Ramos (cell line): ENCODE measurements around the gene CDH10.

Experiments
- in situ Hi-C: fragments of 300-500 bp; cut with MboI; formaldehyde crosslinking; loops from one replicate; pipeline ENCODE4 v1.14.3; 2022; ENCODE audit warnings: low sequenced_read_pairs; ENCODE audit not compliant: unreplicated experiment

Gene CDH10

DNA sequence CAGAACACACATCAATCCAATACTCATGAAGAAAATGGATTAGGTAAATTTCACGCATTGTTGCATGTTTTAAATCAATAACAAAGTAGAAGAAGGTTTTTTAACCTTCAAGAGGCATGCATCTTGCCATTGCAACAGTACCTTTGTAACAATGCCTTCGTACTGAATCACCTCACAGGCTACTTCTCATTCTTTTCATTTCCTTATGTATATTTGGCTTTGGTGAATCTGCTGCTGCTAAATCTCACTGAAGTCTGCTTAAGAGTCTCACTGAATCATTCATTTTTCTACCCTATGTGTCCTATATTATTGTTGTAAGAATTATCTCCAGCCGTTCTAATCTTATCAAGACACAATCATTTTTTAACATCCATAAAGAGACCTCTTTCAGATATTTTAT is 152.5 kb downstream of the CDH10 start:
- in situ Hi-C loops = no loop called here

DNA sequence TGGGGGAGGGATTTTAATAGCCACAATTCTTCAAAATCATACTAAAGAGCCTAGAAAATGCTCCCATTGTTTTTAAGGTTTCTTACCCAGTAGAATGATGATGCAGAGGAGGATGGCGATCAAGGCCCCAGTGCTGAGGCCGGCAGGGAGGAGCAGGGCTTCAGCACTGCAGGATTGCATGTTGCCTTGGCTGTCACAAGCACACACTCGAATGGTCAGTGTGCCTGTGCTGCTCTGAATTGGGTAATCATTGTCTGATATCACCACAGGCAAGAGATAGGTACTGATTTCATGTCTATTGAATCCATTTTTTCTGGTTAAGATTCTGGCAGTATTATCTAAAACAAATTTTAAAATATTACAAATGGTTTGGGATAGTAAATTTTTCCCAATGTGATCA is 153.3 kb downstream of the CDH10 start:
- in situ Hi-C loops = no loop called here

DNA sequence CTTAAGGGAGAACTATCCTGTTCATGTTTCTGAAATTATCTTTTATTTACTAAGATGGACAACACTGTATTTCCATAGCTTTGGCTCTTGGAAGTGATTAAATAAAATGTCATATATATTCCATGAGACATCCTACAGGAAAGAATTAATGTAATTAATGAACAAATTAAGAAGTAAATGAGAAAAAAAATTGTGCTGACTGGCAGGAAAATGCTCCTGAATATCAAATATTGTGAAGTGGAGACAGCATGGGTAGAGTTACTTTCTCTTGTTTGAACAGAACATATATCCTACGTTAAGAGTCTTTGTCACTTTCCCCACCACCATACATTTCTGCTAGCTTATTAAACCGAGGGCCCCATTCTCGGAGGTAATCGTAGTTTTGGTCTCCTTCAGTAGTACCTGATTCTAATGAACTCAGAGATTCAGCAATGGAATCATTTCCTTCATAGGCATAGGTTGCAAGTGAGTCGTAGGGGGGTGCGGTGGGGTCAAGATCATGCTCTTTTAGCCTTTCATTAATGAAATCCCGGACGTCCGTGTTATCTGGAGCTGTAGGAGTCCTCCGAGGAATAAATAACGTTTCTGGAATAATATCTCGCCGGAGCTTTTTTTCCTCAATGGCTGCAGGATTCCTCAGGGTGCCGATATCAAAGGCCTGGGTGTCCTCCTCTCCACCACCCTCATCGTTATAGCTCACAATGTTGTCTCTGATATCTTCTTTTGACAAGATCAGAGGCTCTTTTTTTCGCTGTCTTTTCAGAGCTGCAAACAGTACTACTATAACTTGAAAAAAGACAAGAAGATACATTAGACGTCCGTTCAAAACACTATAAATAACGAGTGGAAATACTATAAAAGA is 157.2 kb downstream of the CDH10 start:
- in situ Hi-C loops = no loop called here

DNA sequence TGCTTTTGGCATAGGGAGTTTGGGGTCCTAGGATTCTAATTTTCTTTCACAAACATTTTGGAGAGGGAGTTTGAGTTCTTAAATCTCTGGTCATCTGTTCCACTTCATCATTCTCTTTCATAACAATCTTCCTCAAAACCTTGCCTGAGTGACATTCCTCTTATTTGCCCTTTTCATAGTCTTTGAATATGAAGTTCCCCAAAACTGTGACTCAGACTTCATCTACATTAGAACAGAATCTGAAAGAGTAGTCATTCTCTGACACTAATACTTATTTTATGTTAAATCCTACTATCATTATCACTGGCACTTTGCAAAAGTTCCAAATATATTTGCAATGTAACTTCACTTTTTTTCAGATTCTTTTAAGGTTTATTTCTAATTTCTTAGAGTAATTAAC is 163.8 kb downstream of the CDH10 start:
- in situ Hi-C loops = no loop called here

DNA sequence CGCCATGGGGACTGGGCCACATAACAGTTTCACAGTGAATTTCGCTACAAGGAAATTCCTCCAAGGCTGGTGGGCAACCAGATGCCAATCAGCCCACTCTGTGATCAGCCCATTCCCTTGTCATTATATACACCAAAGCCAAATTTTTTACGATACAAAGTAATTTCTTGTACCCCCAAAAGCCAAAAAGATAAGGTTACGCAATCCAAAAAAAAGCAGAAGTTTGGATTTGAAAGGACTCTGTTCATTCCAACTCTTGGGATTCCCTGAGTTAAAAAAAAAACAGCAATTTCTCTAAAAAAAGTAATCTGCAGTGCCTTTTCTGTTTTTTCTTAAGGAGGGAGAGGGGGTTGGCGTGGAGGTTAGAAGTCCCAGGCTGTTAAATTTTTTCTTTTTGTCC is 166.8 kb downstream of the CDH10 start:
- in situ Hi-C loops = no loop called here

DNA sequence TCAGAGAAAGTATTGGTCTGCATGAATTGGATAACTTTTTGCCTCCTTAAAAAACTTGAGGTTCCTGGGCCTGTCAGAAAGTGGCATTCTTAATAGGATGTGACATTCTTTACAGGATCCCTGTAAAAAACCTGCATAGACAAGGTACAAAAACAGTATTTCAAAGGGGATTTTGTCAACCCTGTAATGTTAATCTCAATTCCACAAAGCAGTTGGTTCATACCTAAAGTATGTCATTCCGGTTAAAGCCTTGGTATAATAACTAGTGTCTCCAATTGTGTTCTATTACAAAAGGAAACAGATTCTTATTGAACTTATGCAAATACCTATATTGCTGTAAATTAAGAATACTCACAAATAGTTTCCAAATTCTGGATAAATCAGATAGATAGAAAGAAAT is 169.7 kb downstream of the CDH10 start:
- in situ Hi-C loops = no loop called here

DNA sequence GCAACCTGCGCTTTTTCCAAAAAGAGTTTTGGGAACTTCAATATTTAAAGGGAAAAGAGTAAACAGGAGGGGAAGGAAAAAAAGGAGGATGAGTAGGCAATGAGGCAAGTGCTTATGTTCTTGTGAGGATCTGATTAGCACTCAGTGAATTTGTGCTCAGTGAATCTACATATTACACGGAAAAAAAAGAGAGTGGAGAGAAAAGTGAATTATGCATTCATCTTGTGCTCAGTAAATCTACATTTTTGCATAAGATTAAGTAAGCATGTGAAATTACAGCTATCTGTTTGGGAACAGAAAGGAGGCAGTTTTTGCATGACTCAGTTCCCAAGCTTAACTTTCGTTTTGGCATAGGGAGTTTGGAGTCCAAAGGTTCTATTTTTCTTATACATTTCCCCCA is 170.1 kb downstream of the CDH10 start:
- in situ Hi-C loops = no loop called here

DNA sequence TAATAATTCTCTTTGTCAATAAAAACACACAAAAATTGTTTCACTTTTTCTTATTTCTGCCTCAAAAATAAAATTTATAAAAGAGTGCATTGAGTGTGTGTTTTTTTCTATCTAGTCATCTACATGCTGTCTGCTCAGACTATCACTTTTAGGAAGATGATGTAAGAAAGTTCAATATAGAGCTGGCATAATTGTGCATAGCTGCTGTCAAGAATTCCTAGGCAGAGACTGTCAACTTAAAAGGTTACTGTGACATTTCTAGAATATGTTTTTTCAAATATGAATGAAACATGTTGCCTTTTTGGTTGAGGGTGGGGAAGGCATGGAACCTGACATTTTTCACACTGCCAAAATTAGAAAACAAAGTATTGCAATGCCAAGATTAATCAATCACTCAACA is 172.3 kb downstream of the CDH10 start:
- in situ Hi-C loops = no loop called here

DNA sequence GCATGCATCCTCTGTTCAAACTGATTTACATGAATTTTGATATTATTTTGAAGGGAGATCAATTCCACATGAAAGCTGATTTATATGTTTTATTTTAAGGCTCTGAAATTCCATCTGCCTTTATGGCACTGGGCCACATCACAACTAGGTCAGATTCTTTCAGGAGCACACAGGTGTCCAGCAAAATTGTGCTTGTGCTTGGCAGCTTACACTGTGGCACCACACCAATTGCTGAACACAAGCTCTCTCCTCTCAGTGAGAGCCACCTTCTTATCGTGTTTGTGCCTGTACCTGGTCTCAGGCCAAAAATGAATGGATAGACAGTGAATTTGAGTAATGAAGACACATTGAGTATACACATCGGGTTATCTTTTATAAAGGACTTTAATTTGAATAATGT is 200.4 kb downstream of the CDH10 start:
- in situ Hi-C loops = no loop called here

DNA sequence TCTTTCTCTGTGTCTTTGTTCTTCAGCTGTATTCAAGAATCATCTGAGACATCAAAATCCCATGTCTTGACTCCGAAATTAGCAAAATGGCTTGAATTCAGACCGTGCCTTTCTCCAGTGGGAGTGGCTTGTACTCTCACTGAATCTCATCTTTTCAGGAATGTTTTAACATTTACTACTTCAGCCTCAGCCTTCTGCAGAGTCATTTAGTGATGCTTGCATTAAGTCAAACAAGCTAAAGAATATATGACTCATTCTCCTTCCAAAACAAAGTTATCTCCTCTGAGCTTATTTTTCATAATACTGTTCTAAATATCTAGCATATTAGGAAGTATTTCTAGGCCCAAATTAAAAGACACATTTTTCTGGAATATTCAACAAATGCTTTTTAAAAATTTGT is 205.3 kb downstream of the CDH10 start:
- in situ Hi-C loops = no loop called here
